Measurements from ENCODE around the gene GAN.
"Not testable (repeated sequence)": the region's sequence is repeated elsewhere in the genome, so short reads cannot be mapped to it uniquely, and the experiment has no call there.

Gene GAN

GRCh38 chr16:81296631-81297030, 18.1 kb upstream of the GAN start:
- DNase-seq = no peak

GRCh38 chr16:81307770-81308169, 7.0 kb upstream of the GAN start:
- no peak for DNase-seq

GRCh38 chr16:81310045-81310644, 4.6 kb upstream of the GAN start:
- no peak for DNase-seq

- DNase-seq = no peak
These were observed 3.0 kb upstream of the GAN start for GRCh38 chr16:81311762-81312161.

GRCh38 chr16:81313701-81314602, 810 bp upstream of the GAN start:
- DNase-seq = peak in 4 of 56 donors; percentile 16 to 38 (median 34)

DNA sequence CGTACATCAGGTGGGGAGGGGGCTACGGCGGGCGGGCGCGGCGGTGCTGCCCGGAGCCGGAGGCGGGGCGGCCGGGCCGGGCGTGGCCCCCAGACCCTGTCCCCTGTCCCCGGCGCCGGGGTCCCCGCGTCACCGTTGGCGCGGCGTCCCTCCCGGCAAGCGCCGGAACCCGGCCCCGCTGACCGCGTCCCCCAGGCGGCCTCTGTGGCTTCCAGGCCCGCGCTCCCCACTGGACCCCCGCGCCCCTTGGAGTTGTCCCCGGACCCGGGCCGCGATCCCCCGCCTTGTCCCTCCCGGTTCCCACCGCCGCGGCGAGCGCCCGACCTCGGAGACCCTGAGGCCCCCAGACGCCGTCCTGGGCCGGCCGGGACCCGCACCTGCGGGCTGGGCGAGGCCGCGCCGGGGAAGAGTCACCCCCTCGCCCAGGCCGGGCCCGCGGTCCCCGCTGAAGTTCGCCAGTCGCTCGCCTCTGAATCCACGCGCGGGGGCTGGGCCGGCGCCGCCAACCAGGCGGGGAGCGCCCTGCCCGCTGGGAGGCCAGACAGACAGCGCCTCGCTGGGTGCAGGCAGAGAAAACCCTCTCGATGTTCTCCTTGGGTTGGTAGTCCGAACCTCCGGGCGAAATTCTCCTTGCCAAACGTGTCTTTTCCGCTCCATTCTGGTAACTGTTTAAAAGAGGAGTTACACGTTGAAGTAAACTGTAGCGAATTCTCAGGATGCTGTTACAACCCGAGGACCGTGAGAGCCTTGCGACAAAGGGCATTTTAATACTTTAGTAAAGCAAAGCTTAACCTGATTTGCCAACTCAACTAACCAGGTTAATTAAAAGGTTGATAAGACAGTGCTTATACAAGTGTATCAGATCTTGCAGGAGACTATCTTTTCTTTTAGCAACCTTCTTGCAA, 761 bp downstream of the GAN start:
- DNase-seq = peak in 39 of 56 donors; percentile 6 to 54 (median 20)

GRCh38 chr16:81316176-81316496, 1.4 kb downstream of the GAN start:
- DNase-seq = no peak

- no peak for DNase-seq
These were observed 3.9 kb downstream of the GAN start for GRCh38 chr16:81318711-81319110.

DNA sequence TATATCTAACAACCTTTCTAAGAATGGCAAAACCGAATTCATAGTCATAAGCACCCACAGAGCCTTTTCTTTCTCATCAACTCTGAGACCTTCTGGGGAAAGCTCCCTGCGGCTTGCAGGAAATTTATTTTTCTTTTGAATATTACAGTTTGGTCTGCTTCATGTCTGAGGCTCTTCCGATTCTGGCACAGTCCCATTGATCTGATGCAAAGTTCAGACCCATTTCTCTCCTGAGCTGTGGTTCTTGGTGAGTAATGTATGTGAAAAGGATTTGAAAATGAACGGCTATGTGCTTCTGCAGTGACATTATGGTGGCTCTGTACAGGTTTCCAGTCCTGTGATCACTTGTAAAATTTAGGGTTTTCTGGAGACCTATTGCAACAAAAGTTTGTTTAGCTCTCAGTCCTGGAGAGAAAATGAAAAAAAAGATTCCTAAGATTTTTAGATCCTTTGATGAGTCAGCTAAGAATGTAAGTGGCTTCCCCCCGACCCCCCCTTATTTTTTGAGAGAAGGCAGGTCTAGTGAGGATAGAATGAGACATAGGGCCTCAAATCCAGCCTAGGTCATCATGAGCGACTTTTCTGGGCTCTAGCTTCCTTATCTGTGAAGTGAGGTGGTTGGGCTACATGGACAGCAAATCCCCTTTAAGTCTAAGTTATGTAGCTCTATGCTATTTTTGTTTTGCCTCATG, 4.6 kb downstream of the GAN start:
- DNase-seq = no peak

DNA sequence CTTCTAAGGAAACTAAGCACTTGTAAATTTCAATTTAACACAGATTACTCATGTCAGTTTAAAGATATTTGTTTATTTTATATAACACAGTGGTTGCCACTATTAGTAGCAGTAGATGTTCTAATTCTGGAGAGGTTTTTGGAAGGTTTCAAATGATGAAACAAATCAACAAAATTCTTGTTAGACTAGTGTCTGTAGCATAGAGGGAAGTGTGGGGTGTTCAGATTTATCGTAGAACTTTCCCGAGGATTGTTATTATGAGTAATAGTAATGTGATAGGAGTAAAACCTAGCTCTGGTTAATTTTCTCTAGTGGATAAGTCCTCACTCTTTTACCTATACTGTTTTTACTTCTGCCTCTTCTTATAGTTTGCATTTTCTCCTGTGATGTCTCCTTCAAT, 6.3 kb downstream of the GAN start:
- no peak for DNase-seq

DNA sequence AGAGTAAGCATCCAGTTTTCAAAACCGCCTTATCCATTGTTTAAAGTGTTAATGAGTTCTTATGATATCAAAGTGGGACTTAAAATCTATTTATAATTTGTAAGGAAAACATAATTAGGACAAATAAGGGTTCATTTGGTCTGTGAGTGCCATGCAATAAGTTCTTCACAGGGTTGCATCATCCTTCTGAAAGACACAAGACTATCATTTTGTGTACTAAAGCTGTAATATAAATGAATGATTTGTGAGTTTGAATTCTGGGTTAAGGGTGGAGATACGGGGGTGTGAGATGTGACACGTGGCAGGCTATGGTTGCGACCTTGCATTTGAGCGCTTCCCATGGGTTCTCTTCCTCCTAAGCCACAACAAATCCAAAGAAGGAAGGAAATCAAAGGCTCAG, 6.8 kb downstream of the GAN start:
- no peak for DNase-seq

DNA sequence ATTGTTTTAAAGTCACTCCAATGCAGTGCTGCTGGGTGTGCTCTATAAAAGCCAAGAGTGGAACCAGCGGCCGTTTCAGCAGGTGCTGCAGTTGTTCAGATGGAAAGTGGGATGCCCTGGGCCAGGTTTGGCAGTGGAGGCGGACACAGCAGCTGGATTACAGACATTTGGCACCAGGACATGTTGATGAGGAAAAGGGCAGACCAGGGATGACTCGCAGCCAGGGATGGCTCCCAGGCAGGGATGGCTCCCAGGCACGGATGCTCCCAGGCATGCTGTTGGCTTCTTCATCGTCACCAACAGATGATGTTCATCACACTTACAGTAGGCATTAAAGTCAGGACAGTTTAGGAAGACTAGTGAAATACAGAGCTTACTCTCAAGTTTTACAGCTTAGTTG, 10.0 kb downstream of the GAN start:
- DNase-seq = no peak

GRCh38 chr16:81327011-81327410, 12.2 kb downstream of the GAN start:
- DNase-seq = no peak

- no peak for DNase-seq
These were observed 12.9 kb downstream of the GAN start for GRCh38 chr16:81327447-81328196.

DNA sequence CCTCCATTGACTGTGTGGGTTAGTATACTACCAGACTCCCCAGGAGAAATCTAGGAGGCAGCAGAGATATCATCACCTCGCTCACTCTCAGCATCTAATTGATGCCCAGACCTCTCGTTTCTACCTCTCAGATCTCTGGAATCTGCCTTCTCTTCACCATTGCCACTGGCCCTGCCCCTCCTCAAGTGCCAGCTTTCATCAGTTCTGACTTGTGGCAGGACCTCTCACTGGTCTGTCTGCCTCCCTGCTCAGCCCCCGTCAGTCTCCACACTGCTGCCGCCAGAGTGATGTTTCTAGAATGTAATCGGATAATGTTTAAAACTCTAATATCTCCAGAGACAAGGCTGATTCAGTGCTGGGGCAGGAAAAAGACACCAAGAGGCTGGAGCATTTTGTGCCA, 15.2 kb downstream of the GAN start:
- no peak for DNase-seq

- no peak for DNase-seq
These were observed 18.6 kb downstream of the GAN start for GRCh38 chr16:81333356-81333755.

GRCh38 chr16:81335669-81336068, 20.9 kb downstream of the GAN start:
- DNase-seq = no peak

DNA sequence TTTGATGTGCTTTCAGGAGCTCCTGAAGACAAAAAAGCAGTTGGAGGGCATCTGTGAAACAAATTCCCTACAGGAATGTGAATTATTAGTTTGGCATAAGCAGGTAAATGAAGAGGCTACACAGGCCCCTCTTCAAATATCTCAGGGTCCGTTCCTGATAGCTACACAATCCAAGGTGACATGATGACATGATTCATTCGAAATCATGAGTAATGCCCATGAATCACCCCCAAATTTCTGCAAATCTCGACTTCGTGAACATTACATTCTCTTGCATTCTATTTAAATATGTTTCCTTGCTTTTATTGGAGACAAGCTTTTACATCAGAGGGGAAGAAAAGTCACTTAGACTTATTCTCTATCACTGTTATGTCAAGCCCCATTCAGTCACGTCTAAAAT, 22.3 kb downstream of the GAN start:
- no peak for DNase-seq

DNA sequence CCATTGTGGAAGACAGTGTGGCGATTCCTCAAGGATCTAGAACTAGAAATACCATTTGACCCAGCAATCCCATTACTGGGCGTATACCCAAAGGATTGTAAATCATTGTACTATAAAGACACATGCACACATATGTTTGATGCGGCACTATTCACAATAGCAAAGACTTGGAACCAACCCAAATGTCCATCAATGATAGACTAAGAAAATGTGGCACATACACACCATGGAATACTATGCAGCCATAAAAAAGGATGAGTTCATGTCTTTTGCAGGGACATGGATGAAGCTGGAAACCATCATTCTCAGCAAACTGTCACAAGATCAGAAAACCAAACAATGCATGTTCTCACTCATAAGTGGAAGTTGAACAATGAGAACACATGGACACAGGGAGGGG, 30.4 kb downstream of the GAN start:
- not testable (repeated sequence) for DNase-seq

DNA sequence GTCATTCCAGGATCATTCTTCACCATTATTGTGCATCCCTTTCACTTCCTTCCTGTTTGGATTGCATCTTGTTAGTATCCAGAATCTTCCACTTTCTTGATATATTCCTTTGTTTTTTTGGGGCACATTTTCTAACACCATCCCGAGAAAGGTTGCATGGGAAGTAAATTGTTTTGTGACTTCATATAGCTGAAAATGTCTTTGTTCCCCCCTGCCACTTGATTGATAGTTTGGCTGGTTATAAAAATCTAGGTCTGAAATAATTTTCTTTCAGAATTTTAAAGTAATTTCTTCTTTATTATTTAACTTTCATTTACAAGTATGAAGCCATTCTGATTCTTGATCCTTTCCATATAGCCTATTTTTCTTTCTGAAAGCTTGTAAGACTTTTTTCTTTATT, 32.7 kb downstream of the GAN start:
- no peak for DNase-seq
